ENCODE data around the gene CFAP99. TPM values are rescaled to one million over a fixed set of nuclear protein-coding genes. Genes with fewer than 3 reads are reported as not detected.
"Not testable (repeated sequence)": the region's sequence is repeated elsewhere in the genome, so short reads cannot be mapped to it uniquely, and the experiment has no call there.

CFAP99 gene
- total RNA-seq, 1 donor from 2014 or later = not detected

- no peak for DNase-seq (ENCODE audit: low read depth, low spot score)
- H3K36me3 Mint-ChIP-seq (ENCODE audit: low read depth) = no peaks in the 10 kb centered on the region
- TF ChIP-seq CTCF (conservative IDR thresholded peaks at IDR 0.05) = no peak
- no peaks in the 10 kb centered on the region for H3K9me3 Mint-ChIP-seq
- H3K4me1 Mint-ChIP-seq = peaks cover 6% of the 10 kb centered on the region
- H3K4me3 Mint-ChIP-seq = no peak overlapping the region
- peak overlapping the region; percentile 16 for H3K27ac Mint-ChIP-seq (ENCODE audit: unreplicated experiment)
- H3K27me3 Mint-ChIP-seq (ENCODE audit: low read depth) = peaks cover 5% of the 10 kb centered on the region
Observed at GRCh38 chr4:2428496-2429213, 9.9 kb downstream of the CFAP99 start.

GRCh38 chr4:2429945-2430757 lies 11.4 kb downstream of the CFAP99 start:
- H3K27ac Mint-ChIP-seq (ENCODE audit: unreplicated experiment); H3K36me3 Mint-ChIP-seq (ENCODE audit: low read depth); DNase-seq (ENCODE audit: low read depth, low spot score); H3K4me3 Mint-ChIP-seq; H3K9me3 Mint-ChIP-seq; H3K27me3 Mint-ChIP-seq (ENCODE audit: low read depth): not testable (repeated sequence)
- peaks cover 11% of the 10 kb centered on the region for H3K4me1 Mint-ChIP-seq

- Mint-ChIP-seq H3K4me3 (no peak overlapping the region), H3K27ac (ENCODE audit: unreplicated experiment) (no peak overlapping the region), H3K36me3 (ENCODE audit: low read depth) (no peaks in the 10 kb centered on the region), H3K9me3 (no peaks in the 10 kb centered on the region), H3K27me3 (ENCODE audit: low read depth) (no peaks in the 10 kb centered on the region), H3K4me1 (peaks cover 11% of the 10 kb centered on the region)
- TF ChIP-seq CTCF (conservative IDR thresholded peaks at IDR 0.05) = no peak
- DNase-seq (ENCODE audit: low read depth, low spot score) = no peak
Observed at GRCh38 chr4:2432004-2432403, 13.2 kb downstream of the CFAP99 start.

GRCh38 chr4:2432991-2433530 lies 14.3 kb downstream of the CFAP99 start:
- no peaks in the 10 kb centered on the region for H3K36me3 Mint-ChIP-seq (ENCODE audit: low read depth)
- H3K4me3 Mint-ChIP-seq = no peak overlapping the region
- H3K9me3 Mint-ChIP-seq = no peaks in the 10 kb centered on the region
- no peaks in the 10 kb centered on the region for H3K27me3 Mint-ChIP-seq (ENCODE audit: low read depth)
- no peak overlapping the region for H3K27ac Mint-ChIP-seq (ENCODE audit: unreplicated experiment)
- peaks cover 11% of the 10 kb centered on the region for H3K4me1 Mint-ChIP-seq
- TF ChIP-seq CTCF (conservative IDR thresholded peaks at IDR 0.05) = no peak
- DNase-seq (ENCODE audit: low read depth, low spot score) = peak; percentile 22

- no peak for TF ChIP-seq CTCF (conservative IDR thresholded peaks at IDR 0.05)
- H3K9me3 Mint-ChIP-seq = no peaks in the 10 kb centered on the region
- no peak for DNase-seq (ENCODE audit: low read depth, low spot score)
- H3K4me3 Mint-ChIP-seq = no peak overlapping the region
- H3K4me1 Mint-ChIP-seq = peaks cover 11% of the 10 kb centered on the region
- H3K27ac Mint-ChIP-seq (ENCODE audit: unreplicated experiment) = no peak overlapping the region
- no peaks in the 10 kb centered on the region for H3K36me3 Mint-ChIP-seq (ENCODE audit: low read depth)
- H3K27me3 Mint-ChIP-seq (ENCODE audit: low read depth) = no peaks in the 10 kb centered on the region
Observed at GRCh38 chr4:2433609-2434350, 15.0 kb downstream of the CFAP99 start.
